ENCODE measurements around the gene ZNF467.

ZNF467 gene, protein sequence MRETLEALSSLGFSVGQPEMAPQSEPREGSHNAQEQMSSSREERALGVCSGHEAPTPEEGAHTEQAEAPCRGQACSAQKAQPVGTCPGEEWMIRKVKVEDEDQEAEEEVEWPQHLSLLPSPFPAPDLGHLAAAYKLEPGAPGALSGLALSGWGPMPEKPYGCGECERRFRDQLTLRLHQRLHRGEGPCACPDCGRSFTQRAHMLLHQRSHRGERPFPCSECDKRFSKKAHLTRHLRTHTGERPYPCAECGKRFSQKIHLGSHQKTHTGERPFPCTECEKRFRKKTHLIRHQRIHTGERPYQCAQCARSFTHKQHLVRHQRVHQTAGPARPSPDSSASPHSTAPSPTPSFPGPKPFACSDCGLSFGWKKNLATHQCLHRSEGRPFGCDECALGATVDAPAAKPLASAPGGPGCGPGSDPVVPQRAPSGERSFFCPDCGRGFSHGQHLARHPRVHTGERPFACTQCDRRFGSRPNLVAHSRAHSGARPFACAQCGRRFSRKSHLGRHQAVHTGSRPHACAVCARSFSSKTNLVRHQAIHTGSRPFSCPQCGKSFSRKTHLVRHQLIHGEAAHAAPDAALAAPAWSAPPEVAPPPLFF

GRCh38 chr7:149773446-149774236, at the start of gene ZNF467:
Gene ZNF467, minus strand, starts transcription at chr7:149773588. Its CDS starts 2,556 bp downstream, at chr7:149771032.
- no peak for DNase-seq (ENCODE audit: low read depth)

GRCh38 chr7:149822353-149822943, 49.1 kb upstream of the ZNF467 start:
- DNase-seq (ENCODE audit: low read depth) = no peak

- no peak for DNase-seq (ENCODE audit: low read depth)
These were observed 48.1 kb upstream of the ZNF467 start for GRCh38 chr7:149821191-149822148.

- no peak for DNase-seq (ENCODE audit: low read depth)
These were observed 47.3 kb upstream of the ZNF467 start for GRCh38 chr7:149820622-149821190.

GRCh38 chr7:149819961-149820340, 46.6 kb upstream of the ZNF467 start:
- DNase-seq (ENCODE audit: low read depth) = no peak

- DNase-seq (ENCODE audit: low read depth) = no peak
These were observed 46.0 kb upstream of the ZNF467 start for GRCh38 chr7:149819141-149819960.

DNA sequence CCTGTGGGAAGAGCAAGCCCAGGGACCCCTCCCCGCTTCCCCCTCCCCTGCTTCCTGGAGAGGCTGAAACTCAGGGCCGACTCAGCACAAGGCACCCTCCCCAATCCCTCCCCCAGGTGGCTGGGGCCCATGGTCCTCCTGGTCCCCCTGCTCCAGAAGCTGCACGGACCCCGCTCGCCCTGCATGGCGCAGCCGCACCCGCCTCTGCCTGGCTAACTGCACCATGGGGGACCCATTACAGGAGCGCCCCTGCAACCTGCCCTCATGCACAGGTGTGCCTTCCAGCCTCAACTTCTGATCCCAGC, 45.1 kb upstream of the ZNF467 start:
- no peak for DNase-seq (ENCODE audit: low read depth)

GRCh38 chr7:149817836-149818535, 44.6 kb upstream of the ZNF467 start:
- no peak for DNase-seq (ENCODE audit: low read depth)

GRCh38 chr7:149817301-149817771, 43.9 kb upstream of the ZNF467 start:
- DNase-seq (ENCODE audit: low read depth) = no peak

GRCh38 chr7:149816794-149817193, 43.4 kb upstream of the ZNF467 start:
- DNase-seq (ENCODE audit: low read depth) = no peak

- no peak for DNase-seq (ENCODE audit: low read depth)
These were observed 42.9 kb upstream of the ZNF467 start for GRCh38 chr7:149816267-149816751.

DNA sequence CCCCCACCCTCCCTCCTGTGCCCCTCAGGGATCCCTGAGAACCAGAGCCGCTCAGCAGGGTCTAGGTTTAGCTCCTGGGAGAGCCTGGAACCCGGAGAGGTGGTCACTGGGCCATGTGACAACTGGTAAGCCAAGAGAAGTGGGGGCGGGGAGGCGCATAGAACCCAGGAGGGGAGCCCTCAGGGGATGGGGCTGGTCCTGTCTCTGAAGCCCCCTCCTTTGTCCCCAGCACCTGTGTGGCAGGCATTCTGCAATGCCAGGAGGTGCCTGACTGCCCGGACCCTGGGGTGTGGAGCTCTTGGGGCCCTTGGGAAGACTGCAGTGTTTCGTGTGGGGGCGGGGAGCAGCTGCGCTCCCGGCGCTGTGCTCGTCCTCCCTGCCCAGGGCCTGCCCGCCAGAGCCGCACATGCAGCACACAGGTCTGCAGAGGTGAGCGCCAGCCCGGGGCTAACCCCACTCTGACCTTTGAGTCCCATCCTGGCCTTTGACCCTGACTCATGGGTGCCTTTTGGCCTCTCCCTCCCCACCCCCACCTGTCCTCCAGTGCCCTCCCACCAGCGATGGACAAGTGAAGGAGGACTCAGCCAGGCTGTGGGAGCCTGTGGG, 42.4 kb upstream of the ZNF467 start:
- DNase-seq (ENCODE audit: low read depth) = no peak

GRCh38 chr7:149815121-149815520, 41.7 kb upstream of the ZNF467 start:
- DNase-seq (ENCODE audit: low read depth) = no peak

DNA sequence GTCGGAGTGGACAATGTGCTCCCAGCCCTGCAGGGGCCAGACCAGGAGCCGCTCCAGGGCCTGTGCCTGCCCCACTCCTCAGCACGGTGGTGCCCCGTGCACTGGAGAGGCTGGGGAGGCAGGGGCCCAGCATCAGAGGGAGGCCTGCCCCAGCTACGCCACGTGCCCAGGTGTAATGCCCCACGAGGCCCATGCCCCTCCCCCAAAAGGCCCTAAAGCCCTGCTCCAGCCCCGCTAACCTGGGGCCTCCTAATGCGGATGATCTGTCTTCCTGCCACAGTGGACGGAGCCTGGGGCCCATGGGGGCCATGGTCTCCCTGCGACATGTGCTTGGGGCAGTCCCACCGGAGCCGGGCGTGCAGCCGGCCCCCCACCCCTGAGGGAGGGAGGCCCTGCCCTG, 41.1 kb upstream of the ZNF467 start:
- no peak for DNase-seq (ENCODE audit: low read depth)

DNA sequence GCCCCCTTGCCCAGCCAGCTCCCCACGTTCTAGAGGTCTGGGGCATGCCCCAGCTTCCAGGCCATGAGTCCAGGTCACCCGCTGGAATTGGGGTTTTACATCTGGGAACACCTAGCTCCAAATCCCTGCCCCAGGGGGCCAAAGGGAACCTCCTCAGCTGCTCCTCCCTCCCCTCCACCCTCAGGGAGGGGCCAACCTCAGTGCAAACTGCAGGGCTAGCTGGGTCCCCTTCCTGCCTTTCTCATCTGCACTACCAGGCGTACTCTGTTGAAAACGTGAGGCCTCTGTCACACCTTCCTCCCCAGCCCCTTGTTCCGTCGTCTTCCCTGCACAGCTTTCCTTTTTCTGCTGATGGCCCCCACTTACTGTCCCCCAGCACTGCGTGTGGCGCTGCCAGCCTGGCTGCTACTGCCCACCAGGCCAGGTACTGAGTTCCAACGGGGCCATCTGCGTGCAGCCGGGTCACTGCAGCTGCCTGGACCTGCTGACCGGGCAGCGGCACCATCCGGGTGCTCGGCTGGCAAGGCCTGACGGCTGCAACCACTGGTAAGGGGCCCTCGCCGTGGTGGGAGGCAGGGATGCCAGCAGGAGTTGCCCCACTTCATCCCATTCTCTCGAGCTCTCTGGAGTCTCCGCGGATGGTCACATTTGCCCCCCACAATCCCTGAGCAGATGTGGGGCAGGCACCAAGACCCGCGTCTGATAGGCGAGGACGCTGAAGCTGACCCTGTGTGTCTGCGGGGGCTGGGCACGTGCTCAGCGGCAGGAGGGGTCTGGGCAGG, 40.1 kb upstream of the ZNF467 start:
- no peak for DNase-seq (ENCODE audit: low read depth)

DNA sequence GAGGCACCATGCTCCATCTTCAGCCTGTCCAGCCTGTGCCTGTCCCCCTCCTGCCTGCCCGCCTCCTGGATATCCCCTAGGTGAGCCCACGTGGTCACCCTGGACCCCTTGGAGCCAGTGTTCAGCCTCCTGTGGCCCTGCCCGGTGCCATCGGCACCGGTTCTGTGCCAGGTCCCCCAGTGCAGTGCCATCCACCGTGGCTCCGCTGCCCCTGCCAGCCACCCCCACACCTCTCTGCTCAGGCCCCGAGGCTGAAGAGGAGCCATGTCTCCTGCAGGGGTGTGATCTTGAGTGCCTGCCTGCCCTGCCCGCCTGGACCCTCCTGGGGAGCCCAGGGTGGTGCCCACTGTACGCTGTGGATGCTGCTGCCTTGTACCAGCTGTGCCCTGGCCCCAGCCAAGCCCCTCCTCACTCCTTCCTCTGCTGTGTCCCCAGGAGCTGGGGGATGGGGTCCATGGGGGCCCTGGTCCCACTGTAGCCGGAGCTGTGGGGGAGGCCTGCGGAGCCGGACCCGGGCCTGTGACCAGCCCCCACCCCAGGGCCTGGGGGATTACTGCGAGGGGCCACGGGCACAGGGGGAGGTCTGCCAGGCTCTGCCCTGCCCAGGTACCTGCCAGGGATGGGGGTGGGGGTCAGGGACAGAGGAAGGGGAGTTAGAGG, 38.6 kb upstream of the ZNF467 start:
- DNase-seq (ENCODE audit: low read depth) = no peak

DNA sequence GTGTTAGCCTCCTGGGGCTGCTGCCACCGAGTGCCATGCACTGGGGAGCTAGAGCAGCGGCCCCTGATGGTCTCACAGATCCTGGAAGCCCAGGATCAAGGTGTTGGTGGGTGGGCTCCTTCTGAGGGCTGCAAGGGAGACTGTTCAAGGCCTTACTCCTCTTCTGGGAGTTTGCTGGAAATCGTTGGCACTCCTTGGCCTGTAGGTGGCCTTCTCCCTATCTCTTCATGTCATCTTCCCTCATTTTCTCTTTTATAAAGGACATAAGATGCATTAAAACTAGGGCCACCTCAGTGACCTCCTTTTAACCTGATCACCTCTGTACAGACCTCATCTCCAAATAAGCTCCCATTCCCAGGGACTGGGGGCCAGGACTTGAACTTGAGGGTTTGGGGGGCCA, 37.8 kb upstream of the ZNF467 start:
- DNase-seq (ENCODE audit: low read depth) = no peak

- DNase-seq (ENCODE audit: low read depth) = no peak
These were observed 35.8 kb upstream of the ZNF467 start for GRCh38 chr7:149809215-149809614.
